Activated T-helper 1 cell treated with anti-CD3 and anti-CD28 coated beads, Interleukin-2, amount 50 U/mL, for 16 hours (primary cell): ENCODE data around the gene USH2A.

ENCODE experiments used
- DNase-seq, 2 donors: peaks; one replicate each; pipeline ENCODE4 v3.0.0-alpha.2; 2020; ENCODE audit warnings: low read depth in 1 of 2, low spot score in 1 of 2

The USH2A gene

DNA sequence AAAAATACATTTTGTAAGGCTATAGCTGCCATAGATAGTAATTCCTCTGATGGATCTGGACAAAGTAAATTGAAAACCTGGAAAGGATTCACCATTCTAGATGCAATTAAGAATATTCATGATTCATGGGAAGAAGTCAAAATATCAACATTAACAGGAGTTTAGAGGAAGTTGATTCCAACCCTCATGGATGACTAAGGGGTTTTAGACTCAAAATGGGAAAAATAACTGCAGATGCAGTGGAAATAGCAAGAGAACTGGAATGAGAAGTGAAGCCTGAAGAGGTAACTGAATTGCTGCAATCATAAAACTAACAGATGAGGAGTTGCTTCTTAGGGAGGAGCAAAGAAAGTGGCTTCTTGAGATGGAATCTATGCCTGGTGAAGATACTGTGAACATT is 625.4 kb downstream of the USH2A start:
- no peak for DNase-seq

DNA sequence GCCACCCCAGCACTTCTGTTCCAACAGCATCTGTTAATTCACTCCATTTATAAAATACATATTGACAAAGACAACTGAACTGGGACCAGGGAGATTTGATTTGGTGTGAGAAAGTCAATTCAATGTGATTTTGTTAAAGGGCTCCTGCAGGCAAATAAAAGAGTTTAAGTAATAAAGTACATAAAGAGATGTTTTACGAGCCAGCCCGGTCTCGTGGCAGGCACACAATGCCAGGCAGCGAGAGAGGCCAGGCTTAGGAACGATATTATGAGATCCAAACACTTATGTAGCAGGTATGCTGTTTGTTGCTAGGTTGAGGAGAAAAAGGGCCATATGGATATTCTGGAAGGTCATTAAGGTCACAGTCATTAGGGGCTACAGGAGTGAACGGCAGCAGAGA is 629.1 kb downstream of the USH2A start:
- no peak for DNase-seq

DNA sequence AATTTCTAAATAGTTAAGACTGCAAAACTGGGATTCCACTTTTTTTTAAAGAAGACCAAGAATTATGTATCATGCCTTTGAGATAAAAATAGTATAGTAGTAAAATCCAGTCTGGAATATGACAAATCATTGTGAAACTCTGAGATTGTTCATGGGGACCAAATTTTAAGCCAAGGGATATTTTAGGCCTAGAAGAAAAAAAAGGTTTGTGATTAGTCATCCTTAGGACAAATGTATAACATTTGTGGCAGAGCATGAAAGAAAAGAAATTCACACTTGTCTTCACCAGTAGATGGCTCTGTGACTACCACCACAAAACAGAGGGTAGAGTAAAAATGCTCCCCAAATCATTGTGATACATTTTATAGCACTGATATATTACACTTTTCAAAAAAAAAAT is 630.1 kb downstream of the USH2A start:
- DNase-seq, result no peak

DNA sequence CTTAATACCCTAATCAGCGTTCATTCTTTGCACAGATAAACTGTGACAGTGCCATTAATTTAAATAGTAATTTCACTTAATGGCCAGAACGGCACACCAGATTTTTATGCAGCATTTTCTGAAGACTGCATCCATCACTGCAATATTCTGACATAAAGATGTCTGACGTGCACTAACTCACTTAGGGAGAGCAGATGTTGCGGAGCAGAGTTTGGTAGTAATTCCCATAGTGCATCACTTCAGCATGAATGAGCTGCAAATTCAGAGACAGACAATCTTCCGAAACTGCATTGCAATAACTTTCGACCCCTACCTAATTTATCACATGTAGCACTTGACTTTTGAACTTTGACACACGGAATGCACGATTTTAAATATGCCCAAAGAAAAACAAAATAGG is 630.8 kb downstream of the USH2A start:
- no peak for DNase-seq

DNA sequence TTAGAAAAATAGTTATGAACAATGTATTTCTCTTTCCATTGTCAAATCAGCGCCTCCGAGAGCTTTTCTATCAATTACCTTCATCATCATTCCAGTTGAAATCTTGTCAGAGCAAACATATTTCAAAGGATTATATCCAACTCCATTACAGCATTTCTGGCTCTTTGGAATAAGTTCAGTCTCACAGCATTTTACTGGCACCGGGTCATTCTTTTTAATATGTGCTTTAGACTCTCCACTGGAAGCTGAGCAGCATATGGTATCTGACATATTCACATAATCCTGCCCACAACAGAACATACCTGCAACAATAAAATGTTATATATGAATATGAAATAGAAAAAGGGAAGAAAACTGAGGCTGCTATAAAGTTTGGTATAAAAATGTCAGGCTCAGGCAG is 633.3 kb downstream of the USH2A start:
- DNase-seq, result no peak

DNA sequence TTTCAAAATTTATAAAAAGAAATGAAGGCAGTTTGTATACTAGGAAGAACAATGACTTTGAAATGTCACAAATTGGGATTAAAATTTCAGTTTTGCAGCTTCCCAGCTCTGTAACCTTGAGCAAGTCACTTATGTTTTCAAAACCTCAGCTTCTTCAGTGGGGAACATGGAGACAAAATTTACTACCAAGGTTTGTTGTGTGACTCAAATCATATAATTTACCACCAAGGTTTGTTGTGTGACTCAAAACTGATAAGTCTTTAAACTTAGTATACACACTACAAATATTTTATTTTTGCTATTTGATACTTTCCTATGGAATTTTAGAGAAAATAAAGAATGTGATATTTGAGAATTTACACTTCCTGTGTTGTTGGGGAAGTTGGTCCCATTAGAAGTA is 636.3 kb downstream of the USH2A start:
- DNase-seq, result no peak

DNA sequence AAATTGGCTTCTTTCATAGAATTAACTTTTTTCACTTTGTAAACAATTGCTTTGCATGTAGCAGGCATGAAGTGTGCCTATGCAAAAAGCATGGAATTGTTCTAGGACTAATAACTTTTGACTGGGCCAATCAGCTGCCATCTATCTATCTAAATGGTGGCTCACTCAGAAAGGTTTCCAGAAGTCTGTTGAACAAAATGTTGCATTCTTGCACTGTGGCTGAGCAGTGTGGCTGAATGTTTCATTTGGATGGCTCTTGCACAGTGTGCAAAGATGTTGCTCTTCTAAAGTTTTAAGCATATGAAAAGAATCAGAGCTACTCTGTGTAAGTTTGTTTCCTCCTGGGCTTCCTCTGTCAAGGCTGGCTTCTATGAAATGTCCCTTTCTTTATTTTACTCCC is 642.6 kb downstream of the USH2A start:
- no peak for DNase-seq

DNA sequence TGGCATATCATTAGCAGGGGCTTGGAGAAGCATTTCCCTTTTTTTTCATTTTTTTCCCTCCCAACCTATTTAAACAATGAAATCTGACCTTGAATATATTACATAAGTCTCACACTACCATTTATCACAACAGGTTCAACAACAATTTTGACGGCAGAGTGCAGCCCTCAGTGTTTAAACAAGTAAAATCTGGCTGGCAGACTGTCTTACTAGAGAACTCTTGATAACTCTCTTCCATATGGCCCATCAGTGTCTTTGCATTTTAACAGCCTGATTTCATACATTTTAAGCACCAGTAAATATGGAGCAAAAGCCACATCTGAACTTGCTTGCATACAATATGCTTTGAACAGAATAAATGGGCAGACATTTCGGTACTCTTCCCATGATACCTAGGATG is 643.1 kb downstream of the USH2A start:
- no peak for DNase-seq

DNA sequence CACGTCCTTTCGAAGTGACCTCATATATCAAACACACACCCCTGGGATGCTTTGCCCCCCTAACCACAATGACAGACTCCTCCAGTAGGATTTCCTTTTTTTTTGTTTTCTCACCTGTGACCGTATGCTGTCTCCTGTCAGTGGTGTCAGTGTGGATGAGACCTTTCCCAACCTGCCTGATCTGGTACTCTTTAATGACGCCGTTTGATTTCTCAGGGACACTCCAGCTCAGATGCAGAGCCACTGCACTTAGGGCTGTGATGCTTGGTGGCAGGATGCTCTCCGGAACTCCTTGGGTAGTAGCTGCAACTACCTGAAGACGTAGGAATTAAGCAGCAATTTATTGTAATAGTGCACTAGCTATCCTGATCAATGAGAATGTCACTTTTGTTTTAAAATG is 643.5 kb downstream of the USH2A start:
- no peak for DNase-seq

DNA sequence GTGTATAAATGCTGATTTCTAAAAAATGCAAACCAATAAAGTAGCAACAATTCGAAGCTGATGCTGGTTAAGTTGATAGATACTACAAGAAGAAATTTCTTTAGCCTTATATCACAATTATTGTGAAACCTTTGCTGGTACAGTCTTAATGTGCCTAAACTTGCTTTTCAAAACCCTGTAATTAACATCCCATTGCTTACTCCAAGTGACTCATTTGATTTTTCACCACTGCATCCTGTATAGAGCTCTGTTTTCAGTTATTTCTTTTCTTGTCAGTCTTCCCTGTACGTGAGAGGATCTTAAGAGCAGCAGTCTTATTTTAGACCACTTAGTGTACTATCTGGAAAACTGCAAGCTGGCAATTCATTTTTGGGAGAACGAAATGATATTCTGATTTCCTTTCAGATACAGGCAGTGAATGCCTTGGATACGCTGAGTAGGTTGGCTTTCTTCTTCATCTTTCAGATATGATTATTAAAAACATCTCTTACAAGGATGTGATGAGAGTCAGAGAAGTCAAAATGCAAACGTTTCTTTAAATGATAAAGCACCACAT is 645.8 kb downstream of the USH2A start:
- no peak for DNase-seq

DNA sequence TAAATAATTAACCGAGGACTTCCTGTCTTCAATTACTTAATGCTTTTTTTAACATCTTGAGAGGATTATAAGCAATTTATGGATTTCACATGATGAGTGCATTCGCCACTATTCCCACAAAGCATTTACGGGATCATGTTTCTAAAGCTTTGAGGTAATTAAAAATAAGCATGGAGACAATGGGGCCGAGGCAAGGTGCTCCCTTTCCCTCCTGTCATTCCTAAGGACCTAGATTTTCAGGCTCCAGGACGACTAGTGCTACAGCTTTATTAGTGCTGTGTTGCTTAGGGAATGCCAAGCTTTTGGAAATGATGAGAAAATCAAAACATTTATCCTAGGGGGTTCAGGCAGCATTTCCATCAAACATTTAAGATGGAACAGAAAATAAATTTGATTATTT is 646.9 kb downstream of the USH2A start:
- DNase-seq, result no peak

DNA sequence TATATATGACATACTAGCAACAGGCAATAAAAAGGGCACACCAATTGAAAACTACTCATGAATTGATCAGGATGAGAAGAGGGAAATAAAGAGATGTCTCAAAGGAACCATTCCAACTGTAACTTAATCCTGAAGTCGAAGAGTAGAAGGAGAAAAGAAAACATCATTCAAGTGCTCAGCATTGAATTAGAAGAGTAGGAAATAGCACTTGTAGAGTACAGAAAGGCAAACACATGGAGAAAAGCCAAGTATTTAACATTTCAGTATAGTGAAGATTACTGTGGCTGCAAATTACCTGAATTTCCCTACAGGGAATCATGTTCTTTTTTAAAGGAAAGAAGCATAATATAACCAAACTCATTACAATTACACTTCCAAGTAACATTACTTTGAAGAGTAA is 651.1 kb downstream of the USH2A start:
- no peak for DNase-seq

DNA sequence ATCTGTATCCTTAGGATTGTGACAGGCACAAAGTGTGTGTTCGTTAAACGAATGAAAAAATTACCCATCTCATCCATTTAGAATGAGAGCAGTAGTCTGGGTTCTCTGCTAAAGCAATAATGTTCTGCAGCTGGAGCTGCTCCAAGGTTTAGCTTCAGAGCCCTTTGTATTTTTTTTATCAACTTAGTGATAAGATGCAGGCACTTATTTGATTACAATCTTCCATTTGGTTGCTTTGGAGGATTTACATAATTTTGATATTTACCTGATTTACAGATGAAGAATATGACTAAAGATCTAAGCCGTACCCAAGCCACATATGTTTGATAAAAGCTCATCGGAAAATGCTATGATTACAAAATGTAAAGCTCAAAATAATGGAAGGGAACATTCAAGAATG is 654.9 kb downstream of the USH2A start:
- DNase-seq, result no peak

DNA sequence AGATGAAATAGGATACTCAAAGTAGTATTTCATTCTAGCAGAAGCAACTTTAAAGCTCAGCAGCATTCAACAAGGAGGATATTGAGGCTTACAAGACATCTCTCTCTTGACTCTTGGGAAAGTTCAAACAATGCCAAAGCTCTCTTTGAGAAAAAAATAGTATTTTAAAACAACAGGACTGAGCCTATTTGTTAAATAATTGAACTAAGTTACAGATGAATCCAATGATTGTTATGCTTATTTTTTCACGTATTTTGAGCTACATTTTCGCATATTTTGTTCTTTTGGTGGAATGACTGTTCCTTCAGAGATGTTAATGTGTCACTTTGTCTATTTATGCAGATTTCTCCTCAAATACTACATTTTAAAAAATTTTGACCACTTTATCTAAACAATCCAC is 655.5 kb downstream of the USH2A start:
- no peak for DNase-seq

DNA sequence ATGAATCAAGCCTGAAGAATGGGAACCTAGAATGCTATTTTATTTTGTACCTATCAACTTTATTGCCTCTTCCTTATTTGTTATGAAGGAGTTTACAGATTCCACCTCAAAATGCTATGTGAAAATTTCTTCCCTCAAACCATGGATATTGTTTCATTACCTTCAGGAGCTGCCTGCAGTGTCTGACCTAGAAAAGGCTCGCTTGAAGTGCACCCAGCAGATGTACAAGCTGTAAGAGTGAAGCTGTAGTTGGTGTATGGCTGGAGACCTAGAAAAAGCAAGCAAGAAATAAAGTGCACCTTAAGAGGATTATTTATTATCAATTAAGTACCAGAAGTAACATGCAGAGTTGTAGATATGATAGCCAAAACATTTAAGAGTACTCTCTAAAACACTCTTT is 656.7 kb downstream of the USH2A start:
- DNase-seq, result no peak

DNA sequence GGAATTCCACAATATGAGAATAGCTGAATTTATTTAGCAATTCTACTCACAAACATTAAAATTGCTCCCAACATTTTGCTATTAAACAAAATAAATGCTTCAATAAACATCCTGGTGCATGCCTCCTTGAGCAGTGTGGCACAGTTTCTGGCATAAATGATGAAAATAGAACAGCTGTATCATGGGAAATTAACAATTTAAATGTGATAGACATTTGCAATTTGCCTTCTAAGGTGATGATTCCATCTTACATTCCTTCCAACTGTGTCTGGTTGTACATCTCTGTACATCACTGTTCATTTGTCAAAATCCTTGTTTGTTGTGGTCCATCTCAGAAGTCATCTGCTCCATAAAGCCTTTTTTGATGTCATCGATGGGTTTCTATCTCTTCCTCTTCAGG is 657.4 kb downstream of the USH2A start:
- DNase-seq, result no peak

DNA sequence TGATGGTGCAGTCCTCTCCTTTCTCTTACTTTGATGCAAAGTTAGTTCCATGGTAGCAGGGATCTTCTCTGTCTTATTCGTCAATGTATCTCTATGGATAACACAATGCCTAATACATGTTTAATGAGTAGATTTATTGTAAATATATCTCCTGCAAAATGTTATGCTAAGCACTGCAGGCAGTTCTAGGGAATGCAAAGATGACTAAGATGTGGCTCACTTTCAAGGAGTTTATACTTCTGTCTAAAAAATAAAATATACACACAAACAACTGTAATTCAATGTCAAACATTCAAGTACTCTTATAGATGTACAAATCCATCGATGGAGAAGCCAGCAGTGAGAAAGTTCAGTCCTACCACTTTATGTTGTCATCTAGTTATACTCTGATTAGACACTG is 661.8 kb downstream of the USH2A start:
- DNase-seq, result no peak

DNA sequence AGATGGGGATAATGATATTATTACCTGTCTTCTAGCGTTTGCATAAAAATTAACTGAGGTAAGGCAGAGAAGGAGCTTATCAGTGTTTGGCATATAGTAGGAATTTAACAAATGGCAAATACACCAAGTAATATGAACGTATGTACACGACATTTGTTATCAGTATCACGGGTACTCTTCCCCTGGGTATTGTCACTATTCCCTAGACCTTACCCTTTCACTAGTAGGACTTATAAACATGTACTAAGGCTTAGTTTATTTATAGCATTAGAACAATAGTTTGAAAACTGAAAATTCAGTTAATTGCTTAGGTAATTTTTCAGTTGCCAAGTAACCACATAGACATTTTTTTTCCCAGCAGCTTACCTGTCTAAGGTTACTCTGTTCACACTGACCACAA is 669.1 kb downstream of the USH2A start:
- DNase-seq, result no peak

DNA sequence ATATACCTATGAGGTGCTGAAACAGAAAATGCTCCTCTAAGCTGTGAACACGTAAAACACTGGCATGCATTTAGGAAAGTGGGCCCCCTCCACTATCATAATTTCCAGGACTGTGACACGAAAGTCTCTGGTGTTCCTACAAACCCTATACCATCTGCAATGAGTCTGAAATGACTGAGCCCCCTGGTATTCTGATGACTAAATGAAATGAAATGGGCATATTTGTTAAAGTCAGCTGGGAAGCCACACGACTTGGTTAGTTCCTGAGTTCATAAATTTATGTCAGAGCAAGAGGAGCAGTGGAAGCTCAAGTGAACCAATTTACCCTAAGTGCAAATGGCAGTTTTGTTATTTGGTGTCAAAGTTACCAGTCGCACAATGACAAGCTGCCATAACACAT is 673.8 kb downstream of the USH2A start:
- no peak for DNase-seq

DNA sequence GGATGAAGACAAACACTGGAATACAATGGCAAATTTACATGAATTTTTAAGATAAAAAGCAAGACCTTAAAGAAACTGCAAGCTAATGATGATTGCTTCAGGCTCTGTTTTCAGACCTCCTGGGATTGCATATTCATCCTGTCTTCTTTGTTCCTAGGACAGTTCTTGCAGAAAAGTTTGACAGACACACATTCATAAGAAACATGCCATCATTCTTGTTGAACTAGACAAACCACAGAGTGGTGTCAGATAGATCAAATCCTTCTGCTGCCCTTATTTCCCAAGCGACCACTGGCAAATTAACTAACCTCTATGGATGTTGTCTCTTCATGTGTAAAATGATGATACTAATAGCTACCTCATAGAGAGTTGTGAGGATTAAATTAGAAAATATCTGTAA is 674.8 kb downstream of the USH2A start:
- no peak for DNase-seq

DNA sequence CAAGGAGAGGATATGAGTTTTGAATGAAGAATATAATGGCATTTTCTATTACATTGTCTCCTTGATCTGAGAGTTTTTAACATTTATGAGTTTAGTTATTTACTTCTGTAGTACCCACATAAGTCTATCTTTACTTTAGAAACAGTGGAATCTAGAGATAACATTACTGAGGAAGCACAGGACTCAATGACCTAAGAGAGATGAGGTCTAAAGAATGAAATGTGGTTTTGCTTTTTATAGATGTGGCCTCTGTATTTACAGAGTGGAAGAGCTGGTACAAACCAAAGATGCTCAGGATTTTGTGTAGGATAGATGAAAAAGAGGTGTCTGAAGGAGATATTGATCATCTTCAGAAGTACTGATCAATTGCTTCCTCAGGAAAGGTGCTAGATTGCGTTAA is 678.8 kb downstream of the USH2A start:
- no peak for DNase-seq

DNA sequence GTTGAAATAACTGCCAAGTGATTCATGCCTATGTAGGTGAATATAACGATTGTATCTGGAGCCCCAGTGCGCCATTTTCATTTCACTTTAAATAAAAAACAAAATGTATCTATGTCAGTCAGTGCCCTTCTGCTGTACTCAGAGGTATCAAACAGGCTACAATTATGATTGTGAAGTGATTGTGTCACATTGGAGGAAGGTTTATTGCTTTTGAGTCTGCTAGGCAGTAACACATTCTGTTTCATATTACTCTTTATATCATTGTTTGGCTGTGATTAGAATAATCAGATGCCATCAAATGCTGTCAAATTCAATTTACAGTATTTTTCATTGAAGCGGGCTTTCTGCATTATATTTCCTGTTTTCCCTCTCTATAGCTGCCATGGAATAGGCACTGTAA is 684.2 kb downstream of the USH2A start:
- DNase-seq, result no peak

DNA sequence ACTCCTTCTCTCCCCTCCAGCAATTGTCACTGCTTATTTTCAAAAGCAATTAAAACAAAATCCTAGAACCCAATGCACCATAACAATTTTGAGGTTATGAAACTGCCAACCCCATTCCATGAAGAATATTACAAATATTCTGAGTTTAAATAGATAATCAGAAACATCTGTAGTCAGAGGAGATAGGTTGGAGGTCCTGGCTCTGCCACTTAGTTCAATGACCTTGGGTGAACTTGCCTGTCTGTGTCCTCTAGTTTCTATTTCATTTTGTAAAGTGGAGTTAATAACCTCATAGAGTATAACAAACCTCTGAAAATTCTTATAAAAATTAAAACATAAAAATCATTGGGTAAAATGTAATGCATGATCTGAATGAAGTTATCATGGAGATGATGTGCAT is 691.5 kb downstream of the USH2A start:
- no peak for DNase-seq

DNA sequence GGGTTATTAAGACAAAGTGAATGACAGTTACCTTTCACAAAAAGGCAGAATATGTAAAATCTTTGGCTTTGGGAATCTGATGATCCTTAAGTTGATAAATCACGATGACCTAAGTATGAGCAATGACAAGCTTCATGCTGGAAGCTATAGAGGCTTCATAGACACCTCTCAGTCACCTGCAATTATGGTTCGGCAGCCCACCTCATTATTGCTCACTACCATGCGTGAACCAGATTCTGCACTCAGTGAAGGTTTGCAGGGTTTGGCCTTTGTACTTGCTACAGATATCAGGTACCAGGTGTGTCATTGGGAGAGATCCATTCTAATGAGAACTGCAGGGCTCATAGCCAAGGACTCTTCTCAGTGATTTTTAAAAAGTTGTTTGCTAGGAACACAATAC is 692.6 kb downstream of the USH2A start:
- DNase-seq, result no peak
